ENCODE results near the gene HSP90AB1.

GRCh38 chr6:44243345-44243744, 3.6 kb upstream of the HSP90AB1 start:
- TF ChIP-seq, protein P1, sequence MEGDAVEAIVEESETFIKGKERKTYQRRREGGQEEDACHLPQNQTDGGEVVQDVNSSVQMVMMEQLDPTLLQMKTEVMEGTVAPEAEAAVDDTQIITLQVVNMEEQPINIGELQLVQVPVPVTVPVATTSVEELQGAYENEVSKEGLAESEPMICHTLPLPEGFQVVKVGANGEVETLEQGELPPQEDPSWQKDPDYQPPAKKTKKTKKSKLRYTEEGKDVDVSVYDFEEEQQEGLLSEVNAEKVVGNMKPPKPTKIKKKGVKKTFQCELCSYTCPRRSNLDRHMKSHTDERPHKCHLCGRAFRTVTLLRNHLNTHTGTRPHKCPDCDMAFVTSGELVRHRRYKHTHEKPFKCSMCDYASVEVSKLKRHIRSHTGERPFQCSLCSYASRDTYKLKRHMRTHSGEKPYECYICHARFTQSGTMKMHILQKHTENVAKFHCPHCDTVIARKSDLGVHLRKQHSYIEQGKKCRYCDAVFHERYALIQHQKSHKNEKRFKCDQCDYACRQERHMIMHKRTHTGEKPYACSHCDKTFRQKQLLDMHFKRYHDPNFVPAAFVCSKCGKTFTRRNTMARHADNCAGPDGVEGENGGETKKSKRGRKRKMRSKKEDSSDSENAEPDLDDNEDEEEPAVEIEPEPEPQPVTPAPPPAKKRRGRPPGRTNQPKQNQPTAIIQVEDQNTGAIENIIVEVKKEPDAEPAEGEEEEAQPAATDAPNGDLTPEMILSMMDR (IDR thresholded peaks at IDR 0.05; ENCODE audit: insufficient read depth, low read length), result no peak
- TF ChIP-seq, protein P2, sequence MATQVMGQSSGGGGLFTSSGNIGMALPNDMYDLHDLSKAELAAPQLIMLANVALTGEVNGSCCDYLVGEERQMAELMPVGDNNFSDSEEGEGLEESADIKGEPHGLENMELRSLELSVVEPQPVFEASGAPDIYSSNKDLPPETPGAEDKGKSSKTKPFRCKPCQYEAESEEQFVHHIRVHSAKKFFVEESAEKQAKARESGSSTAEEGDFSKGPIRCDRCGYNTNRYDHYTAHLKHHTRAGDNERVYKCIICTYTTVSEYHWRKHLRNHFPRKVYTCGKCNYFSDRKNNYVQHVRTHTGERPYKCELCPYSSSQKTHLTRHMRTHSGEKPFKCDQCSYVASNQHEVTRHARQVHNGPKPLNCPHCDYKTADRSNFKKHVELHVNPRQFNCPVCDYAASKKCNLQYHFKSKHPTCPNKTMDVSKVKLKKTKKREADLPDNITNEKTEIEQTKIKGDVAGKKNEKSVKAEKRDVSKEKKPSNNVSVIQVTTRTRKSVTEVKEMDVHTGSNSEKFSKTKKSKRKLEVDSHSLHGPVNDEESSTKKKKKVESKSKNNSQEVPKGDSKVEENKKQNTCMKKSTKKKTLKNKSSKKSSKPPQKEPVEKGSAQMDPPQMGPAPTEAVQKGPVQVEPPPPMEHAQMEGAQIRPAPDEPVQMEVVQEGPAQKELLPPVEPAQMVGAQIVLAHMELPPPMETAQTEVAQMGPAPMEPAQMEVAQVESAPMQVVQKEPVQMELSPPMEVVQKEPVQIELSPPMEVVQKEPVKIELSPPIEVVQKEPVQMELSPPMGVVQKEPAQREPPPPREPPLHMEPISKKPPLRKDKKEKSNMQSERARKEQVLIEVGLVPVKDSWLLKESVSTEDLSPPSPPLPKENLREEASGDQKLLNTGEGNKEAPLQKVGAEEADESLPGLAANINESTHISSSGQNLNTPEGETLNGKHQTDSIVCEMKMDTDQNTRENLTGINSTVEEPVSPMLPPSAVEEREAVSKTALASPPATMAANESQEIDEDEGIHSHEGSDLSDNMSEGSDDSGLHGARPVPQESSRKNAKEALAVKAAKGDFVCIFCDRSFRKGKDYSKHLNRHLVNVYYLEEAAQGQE (IDR thresholded peaks at IDR 0.05; ENCODE audit: insufficient replicate concordance, low read depth), result no peak
